Psoas muscle (tissue), 8 donors: ENCODE measurements around the gene ERMARD. TPM values are rescaled to one million over a fixed set of nuclear protein-coding genes. Genes with fewer than 3 reads are reported as not detected.
"Not testable (repeated sequence)": the region's sequence is repeated elsewhere in the genome, so short reads cannot be mapped to it uniquely, and the experiment has no call there.

Source experiments
- ATAC-seq, 4 donors: fragments of 200-7000 bp; cut with Tn5 transposase; one replicate each; pipeline ENCODE4 v1.9.1; 2020; ENCODE audit warnings: moderate library complexity in 3 of 4, mild to moderate bottlenecking in 2 of 4
- DNase-seq, 2 donors: peaks; one replicate each; pipeline ENCODE4 v3.0.0-alpha.2; 2020
- H3K27ac ChIP-seq: fragments of 200-600 bp; one replicate; pipeline ENCODE4 v1.8.0; 2022
- H3K27me3 ChIP-seq, 3 donors: fragments of 200-600 bp in 1 of 3; one replicate each; pipeline versions ENCODE4 v1.6.1 to v1.8.0; 2013 to 2022; ENCODE audit warnings: low read length in 2 of 3, mild to moderate bottlenecking in 2 of 3, moderate library complexity in 1 of 3; ENCODE audit not compliant: insufficient read depth in 3 of 3
- H3K36me3 ChIP-seq, 2 donors: fragments of 200-600 bp in 1 of 2; one replicate each; pipeline versions ENCODE4 v1.6.1 to v1.8.0; 2013 to 2022; ENCODE audit warnings: low read depth in 1 of 2, mild to moderate bottlenecking in 1 of 2, moderate library complexity in 1 of 2; ENCODE audit not compliant: insufficient read depth in 1 of 2
- H3K4me1 ChIP-seq: fragments of 200-600 bp; one replicate; pipeline ENCODE4 v1.8.0; 2022
- H3K4me3 ChIP-seq: fragments of 200-600 bp; one replicate; pipeline ENCODE4 v1.8.0; 2022; ENCODE audit warnings: mild to moderate bottlenecking
- H3K9me3 ChIP-seq: fragments of 200-600 bp; one replicate; pipeline ENCODE4 v1.8.0; 2022
- CTCF ChIP-seq: fragments of 200-600 bp; IDR thresholded peaks from one replicate; pipeline ENCODE4 v1.8.0; 2022; ENCODE audit warnings: antibody characterized with exemption
- WGBS, 3 donors: extraction: QIAGEN DNeasy Blood & Tissue Kit; methylation state at CpG; one replicate each; pipeline versions ENCODE4 v1.1.6 to v1.1.7; 2013; 5-methylcytosine and 5-hydroxymethylcytosine counted together
- intact Hi-C, 2 donors: fragments of 100-400 bp; cut with DNase I; formaldehyde crosslinking; loops; one replicate each; pipeline versions ENCODE4 v1.11.0 to v1.14.2; 2022
- polyA plus RNA-seq, 3 donors: library from polyadenylated mRNA; stranded (reverse); fragments of 200-250 nt; gene quantifications; one replicate each; pipeline ENCODE4 v1.2.3, GENCODE V29; 2013
- total RNA-seq, 4 donors: library from RNA; stranded (reverse); fragmentation: NEBNext Ultra II Directional in 2 of 4; extraction: Animal tissue kit (Norgen Biotek cat#: 25700) in 2 of 4; gene quantifications; one replicate each; pipeline versions ENCODE4 v1.2.1 to v1.2.4, GENCODE V29; 2021 to 2023
- donor health status: healthy with polysubstance abuse.
- donor health status: DM: no; HTN: no; CAD: no; lungs with moderate emphysema.
- donor health status: Bipolar disorder and iron deficiency.
- donor health status: healthy.
- donor health status: DM: yes; HTN: yes; CAD: no.
- donor health status: DM: no; HTN: no; CAD: no.
- donor health status: DM: no; HTN: no; CAD: no.
- donor health status: DM: yes; HTN: yes; CAD: no.

The ERMARD gene
- total and polyA plus RNA-seq, 7 donors = 7.9 to 13.3 (median 11.4) TPM

GRCh38 chr6:169763881-169764280, 12.5 kb downstream of the ERMARD start:
- H3K27ac ChIP-seq = no peak overlapping the region
- WGBS, 3 donors = 61 to 62% (median 62%) methylated on average over 10 of the region's 10 CpGs
- H3K27me3 ChIP-seq = no peaks in the 10 kb centered on the region
- intact Hi-C loops = no loop called here
- H3K9me3 ChIP-seq = no peaks in the 10 kb centered on the region
- peaks cover 15 to 94% of the 10 kb centered on the region in 2 donors for H3K36me3 ChIP-seq
- H3K4me1 ChIP-seq = no peaks in the 10 kb centered on the region
- ATAC-seq (no peak), DNase-seq (no peak)
- H3K4me3 ChIP-seq = no peak overlapping the region
- TF ChIP-seq CTCF = no peak

- DNase-seq, intact Hi-C loops, H3K4me1 ChIP-seq, H3K27me3 ChIP-seq, H3K9me3 ChIP-seq, ATAC-seq, H3K4me3 ChIP-seq, H3K27ac ChIP-seq: not testable (repeated sequence)
- 92 to 99% (median 95%) methylated on average over 5 to 10 of the region's 10 CpGs for WGBS, 3 donors
- H3K36me3 ChIP-seq = peaks cover 13 to 92% of the 10 kb centered on the region in 2 donors
Observed at GRCh38 chr6:169765789-169766188, 14.4 kb downstream of the ERMARD start.

- peaks cover 10 to 87% of the 10 kb centered on the region in 2 donors for H3K36me3 ChIP-seq
- H3K27me3 ChIP-seq = no peaks in the 10 kb centered on the region
- ATAC-seq (no peak), DNase-seq (no peak)
- 93 to 94% (median 93%) methylated on average over 5 of the region's 5 CpGs for WGBS, 3 donors
- no peaks in the 10 kb centered on the region for H3K4me1 ChIP-seq
- no peak overlapping the region for H3K4me3 ChIP-seq
- no peak for TF ChIP-seq CTCF
- no peaks in the 10 kb centered on the region for H3K9me3 ChIP-seq
- intact Hi-C loops = no loop called here
- H3K27ac ChIP-seq = no peak overlapping the region
Observed at GRCh38 chr6:169766232-169766631, 14.8 kb downstream of the ERMARD start.

GRCh38 chr6:169766921-169767736, 15.7 kb downstream of the ERMARD start:
- TF ChIP-seq CTCF = no peak
- H3K4me1 ChIP-seq = no peaks in the 10 kb centered on the region
- no peak overlapping the region for H3K27ac ChIP-seq
- H3K4me3 ChIP-seq = no peak overlapping the region
- H3K27me3 ChIP-seq = no peaks in the 10 kb centered on the region
- WGBS, 3 donors = 94 to 97% (median 95%) methylated on average over 13 of the region's 13 CpGs
- no peak for DNase-seq
- peaks cover 10 to 87% of the 10 kb centered on the region in 2 donors for H3K36me3 ChIP-seq
- intact Hi-C loops = no loop called here
- no peaks in the 10 kb centered on the region for H3K9me3 ChIP-seq
- no peak for ATAC-seq

GRCh38 chr6:169774347-169774746, 22.9 kb downstream of the ERMARD start:
- Histone ChIP-seq H3K4me1 (no peaks in the 10 kb centered on the region), H3K4me3 (no peak overlapping the region), H3K27me3 (no peaks in the 10 kb centered on the region), H3K36me3 (peaks cover 2 to 83% of the 10 kb centered on the region in 2 donors), H3K27ac (no peak overlapping the region), H3K9me3 (no peaks in the 10 kb centered on the region)
- intact Hi-C loops = no loop called here
- ATAC-seq = no peak
- WGBS, 3 donors = 88 to 95% (median 93%) methylated on average over 9 of the region's 9 CpGs
- no peak for DNase-seq
- TF ChIP-seq CTCF = no peak
